CD4-positive, alpha-beta T cell treated with Interleukin-15 for 4 hours (primary cell): ENCODE results near the gene TNFRSF4.
"Not testable (repeated sequence)": the region's sequence is repeated elsewhere in the genome, so short reads cannot be mapped to it uniquely, and the experiment has no call there.

ENCODE experiments used
- DNase-seq: peaks from one replicate; pipeline ENCODE4 v3.0.0-alpha.2; 2020; ENCODE audit warnings: low spot score

TNFRSF4 gene

GRCh38 chr1:1182491-1183220, 31.3 kb downstream of the TNFRSF4 start:
- no peak for DNase-seq

DNA sequence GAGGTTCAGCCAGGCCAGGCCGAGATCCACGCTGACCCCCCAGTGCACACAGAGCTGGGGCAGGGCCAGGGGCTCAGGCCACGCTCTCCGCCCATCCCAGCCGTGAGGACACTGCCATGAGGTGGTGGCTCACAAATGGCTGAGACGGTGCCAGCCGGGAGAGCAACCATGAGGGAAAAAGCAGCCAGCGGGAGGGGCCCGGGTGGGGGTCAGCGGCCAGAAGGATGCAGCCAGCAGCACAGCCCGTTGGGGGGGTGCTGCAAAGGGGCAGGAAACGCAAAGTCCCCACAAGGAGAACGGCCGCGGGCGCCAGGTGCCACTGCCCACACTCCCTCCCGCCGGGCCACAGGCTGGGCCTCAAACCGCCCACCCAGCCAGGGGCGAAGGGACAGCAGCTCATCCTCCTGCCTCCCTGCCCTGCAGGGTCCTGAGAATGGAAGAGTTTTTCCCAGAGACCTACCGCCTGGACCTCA, 32.0 kb downstream of the TNFRSF4 start:
- DNase-seq, result no peak

GRCh38 chr1:1181129-1181937, 32.6 kb downstream of the TNFRSF4 start:
- no peak for DNase-seq

GRCh38 chr1:1179983-1180861, 33.7 kb downstream of the TNFRSF4 start:
- no peak for DNase-seq

DNA sequence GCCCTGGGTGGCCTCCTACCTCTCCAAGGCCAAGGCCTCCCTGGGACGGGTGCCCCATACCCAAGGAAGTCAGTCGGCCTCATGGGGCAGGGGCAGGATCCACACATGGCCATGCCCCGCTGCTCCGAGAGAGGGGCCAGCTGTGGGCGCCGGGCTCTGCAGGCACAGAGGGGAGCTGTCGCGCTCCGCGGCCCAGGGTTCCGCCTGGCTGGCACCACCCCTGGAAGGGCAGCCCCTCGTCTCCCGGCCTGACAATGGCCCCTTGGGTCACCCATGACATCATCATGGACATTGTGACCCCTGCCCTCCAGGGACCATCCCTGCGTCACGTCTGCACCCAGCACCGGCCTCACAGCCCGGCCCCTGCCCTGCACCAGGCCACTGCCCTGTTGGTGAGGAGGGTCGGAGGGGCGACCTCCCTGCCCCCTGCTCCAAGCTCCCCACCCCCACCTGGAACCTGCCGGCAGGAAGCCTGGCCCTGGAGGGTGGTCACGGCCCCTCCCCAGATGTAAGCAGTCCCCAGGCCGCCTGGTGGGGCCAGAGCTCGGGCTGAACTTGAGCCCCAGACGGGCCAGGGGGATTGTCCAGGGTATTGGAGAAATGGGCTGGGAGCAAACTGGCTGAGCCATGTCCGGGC, 34.5 kb downstream of the TNFRSF4 start:
- no peak for DNase-seq

DNA sequence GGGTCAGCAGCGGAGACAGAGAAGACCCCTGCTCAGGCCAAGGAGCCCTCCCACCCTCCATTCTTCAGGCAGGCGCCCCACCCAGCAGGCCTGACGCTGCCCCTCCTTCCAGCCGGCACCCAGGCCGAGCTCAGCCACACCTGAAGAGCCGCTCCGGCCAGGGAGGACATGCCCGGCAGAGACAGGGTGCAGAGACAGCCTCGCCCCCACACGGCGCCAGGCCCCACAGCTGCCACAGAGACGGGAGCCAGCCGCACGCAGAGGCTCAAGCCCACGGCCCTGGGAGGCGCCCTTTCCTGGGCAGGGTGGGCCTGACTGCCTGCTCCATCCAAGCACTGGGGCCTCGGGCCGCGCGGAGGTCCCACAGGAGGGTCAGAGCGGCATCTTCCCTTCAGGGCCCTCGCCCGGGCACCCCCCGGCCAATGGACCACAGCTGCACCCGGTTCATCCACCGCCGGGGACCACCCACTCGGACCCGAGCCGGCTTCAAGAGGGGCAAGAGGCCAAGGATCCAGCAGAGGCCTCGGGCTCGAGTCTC, 35.1 kb downstream of the TNFRSF4 start:
- DNase-seq, result no peak

DNA sequence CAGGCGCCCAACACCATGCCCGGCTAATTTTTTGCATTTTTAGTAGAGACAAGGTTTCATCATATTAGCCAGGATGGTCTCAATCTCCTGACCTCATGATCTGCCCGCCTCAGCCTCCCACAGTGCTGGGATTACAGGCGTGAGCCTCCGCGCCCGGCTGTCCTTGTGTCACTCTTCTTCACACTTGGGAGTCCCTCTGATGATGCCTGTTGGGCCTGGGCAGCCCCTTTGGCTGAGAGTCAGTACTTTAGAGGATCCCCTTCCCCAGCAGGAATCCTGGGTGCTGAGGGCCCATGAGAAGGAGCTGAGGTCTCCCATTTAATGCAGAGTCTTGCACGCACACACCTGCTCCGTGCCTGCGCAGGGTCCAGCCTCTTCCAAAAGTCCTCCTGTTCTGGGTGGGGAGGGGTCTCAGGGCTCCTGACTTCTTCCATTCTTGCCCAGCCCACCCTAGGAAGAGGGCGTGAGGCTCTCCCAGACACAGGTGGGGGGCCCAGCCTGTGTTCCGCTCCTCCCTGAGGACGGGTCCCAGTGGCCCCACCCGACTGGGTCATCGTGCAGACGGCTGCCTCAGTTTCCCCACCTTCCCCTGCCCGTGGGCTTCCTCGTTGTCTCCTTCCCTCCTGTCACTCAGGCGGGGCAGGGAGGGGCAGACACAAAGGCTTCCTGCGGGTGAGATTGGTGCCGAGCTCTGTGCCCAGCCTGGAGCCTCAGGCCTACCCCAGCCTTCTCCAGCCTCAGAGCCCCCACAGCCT, 36.3 kb downstream of the TNFRSF4 start:
- no peak for DNase-seq

DNA sequence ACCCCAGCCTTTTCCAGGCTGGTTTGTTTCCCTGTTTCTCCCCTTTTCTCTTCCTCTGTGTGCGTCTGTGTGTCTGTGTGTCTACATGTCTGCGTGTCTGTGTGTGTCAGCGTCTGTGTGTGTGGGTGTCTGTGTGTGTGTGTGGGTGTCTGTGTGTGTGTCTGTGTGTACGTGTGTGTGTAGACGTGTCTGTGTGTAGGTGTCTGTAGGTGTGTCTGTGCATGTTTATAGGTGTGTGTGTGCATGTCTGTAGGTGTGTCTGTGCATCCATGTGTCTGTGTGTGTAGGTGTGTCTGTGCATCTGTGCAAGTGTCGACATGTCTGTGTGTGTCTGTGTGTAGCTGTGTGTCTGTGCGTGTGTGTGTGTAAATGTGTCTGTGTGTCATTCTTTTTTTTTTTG, 37.0 kb downstream of the TNFRSF4 start:
- no peak for DNase-seq

- not testable (repeated sequence) for DNase-seq
These were observed 37.7 kb downstream of the TNFRSF4 start for GRCh38 chr1:1176063-1176761.

DNA sequence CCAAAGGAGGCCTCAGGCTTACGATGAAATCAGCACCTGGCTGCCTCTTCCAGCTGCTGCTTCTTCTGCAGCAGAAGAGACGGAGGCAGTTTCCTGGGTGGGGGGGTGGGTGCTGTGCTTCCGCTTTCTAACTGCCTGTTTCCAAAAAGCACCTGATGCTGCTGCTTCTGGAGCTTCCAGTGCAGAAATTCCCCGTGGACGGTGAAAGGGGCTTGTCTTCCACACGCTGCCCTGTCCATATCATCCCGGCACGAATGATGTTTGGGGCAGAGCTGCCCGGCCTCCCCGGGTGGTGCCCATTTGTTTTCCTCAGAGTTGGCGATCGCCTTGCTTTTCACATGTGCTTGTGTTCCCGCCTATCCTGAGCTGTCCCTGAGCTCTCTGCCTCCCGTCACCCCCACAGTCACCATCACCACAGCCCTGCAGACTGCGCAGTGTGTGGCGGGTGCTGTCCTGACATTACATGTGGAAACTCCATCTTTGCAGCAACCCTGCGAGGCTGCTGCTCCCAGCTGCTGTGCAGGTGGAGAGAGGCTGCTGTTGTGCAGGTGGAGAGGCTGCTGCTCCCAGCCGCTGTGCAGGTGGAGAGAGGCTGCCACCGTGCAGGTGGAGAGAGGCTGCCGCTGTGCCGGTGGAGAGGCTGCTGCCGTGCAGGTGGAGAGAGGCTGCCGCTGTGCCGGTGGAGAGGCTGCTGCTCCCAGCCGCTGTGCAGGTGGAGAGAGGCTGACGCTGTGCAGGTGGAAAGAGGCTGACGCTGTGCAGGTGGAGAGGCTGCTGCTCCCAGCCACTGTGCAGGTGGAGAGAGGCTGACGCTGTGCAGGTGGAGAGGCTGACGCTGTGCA, 38.5 kb downstream of the TNFRSF4 start:
- DNase-seq, result no peak

DNA sequence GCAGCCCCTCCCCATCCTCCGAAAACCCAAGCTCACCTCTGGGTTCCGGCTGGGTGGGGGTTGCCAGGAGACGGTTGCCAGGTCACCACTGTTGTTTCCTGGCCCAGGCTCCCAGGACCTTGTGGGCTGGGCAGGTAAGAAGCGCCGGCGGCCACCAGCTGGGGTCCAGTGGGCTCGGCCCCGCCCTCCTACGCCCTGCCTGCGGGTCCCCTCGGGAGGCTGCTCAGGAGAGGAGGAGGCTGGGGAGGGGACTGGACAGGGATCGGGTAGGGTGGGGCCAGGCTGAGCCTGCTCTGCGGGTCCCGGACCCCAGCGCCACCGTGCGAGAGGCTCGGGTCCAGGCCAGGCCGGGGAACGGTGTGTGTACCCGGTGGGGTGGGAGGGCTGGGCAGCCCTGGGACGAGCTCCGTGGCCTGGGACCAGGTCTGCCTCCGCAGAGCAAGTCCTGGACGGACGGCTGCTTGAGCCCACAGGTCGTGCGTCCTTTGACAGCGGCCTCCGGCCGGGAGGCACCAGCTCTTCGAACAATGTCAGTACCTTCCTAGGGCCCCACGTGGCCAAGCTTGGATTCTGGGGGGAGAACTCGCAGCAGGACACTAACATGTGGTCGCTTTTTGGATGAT, 40.0 kb downstream of the TNFRSF4 start, which contains the start of gene TTLL10:
Gene TTLL10 (plus strand): TSS at position 88 of the 623 bp plus-strand sequence. CDS start 5,336 bp downstream, outside the sequence.
- peak; percentile 66 for DNase-seq

- DNase-seq, result no peak
These were observed 40.7 kb downstream of the TNFRSF4 start for GRCh38 chr1:1173061-1173792.

GRCh38 chr1:1171546-1172340, 42.2 kb downstream of the TNFRSF4 start:
- DNase-seq, result peak; percentile 21

- no peak for DNase-seq
These were observed 42.8 kb downstream of the TNFRSF4 start for GRCh38 chr1:1171161-1171545.

DNA sequence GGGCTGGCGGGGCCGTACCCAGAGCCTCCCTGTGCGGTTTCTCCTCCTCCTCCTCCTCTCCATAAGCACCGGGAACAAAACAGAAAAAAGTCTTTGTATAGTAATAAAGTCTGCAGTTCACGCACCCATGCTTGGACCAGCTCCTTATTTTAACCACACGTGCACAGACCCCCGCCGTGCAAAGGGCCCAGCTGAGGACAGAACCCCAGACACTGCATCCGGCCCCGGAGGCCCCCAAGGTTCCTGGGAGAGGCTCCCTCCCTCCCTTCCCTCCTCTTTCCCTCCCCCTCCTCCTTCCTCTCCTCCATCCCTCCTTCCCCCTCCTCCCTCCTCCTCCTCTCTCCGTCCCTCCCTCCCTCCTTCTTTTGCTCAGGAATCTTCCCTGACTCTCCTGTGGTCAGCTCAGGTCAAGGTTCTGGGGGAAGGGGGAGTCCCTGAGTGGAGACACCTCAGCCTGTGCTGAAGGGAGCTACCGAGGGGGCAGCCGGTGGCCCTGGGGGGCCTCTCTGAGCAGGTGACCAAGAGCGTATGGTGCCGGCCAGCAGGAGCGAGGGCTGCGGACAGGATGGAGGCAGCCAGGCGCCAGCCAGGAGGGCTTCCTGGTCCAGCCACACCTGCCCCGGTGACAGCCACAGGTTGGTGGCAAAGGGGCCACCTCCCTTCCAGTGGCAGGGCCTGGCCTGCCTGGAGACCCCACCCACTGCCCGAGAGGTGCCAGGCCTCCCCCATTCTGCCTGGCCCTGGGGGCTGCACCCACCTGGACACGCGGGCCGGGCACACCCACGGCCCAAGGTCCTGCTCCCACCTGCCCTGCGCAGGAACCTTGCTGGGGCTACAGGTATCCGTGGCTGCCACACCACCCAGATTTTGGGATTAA, 43.5 kb downstream of the TNFRSF4 start:
- DNase-seq, result no peak
